Measurements from ENCODE around the gene CMBL.

- TF ChIP-seq POLR2AphosphoS5 (IDR thresholded peaks at IDR 0.05; ENCODE audit: insufficient read depth in 1 of 2, low read depth in 1 of 2) (no peak), CTCF (IDR thresholded peaks at IDR 0.05) (no peak)
Observed at GRCh38 chr5:10293907-10294662, 13.6 kb downstream of the CMBL start.

Measured in vagina (tissue), 2 donors.